ENCODE data around the gene MYOD1. TPM values are rescaled to one million over a fixed set of nuclear protein-coding genes. Genes with fewer than 3 reads are reported as not detected.

The MYOD1 gene
- total RNA-seq, 1 donor from 2014 or later = not detected

DNA sequence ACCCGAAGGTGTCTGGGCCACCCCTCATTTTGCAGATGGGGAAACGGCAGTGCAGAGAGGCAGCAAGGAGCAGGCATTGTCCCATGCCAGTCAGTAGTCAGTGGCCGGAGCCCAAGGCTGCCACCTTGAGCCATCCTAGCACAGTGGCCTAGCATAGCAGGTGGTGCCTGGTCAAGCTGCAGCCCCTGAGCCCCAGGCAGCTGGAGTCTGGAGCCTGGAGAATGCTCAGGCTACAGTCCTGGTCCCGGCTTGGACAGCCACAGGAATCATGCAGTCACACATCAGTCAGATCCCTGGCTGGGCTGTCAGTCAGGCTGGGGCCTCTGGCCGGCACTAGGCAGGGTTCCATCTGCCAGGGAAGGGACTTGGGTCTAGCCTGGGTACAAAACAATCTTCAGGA, 33.8 kb downstream of the MYOD1 start:
- H3K36me3 Mint-ChIP-seq (ENCODE audit: low read depth) = peaks cover 1% of the 10 kb centered on the region
- TF ChIP-seq, protein P1, sequence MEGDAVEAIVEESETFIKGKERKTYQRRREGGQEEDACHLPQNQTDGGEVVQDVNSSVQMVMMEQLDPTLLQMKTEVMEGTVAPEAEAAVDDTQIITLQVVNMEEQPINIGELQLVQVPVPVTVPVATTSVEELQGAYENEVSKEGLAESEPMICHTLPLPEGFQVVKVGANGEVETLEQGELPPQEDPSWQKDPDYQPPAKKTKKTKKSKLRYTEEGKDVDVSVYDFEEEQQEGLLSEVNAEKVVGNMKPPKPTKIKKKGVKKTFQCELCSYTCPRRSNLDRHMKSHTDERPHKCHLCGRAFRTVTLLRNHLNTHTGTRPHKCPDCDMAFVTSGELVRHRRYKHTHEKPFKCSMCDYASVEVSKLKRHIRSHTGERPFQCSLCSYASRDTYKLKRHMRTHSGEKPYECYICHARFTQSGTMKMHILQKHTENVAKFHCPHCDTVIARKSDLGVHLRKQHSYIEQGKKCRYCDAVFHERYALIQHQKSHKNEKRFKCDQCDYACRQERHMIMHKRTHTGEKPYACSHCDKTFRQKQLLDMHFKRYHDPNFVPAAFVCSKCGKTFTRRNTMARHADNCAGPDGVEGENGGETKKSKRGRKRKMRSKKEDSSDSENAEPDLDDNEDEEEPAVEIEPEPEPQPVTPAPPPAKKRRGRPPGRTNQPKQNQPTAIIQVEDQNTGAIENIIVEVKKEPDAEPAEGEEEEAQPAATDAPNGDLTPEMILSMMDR (IDR thresholded peaks at IDR 0.05) = no peak
- no peak overlapping the region for H3K4me3 Mint-ChIP-seq (ENCODE audit: unreplicated experiment)
- no peaks in the 10 kb centered on the region for H3K4me1 Mint-ChIP-seq (ENCODE audit: low read depth)
- no peak overlapping the region for H3K27ac Mint-ChIP-seq (ENCODE audit: unreplicated experiment)
- peaks cover 2% of the 10 kb centered on the region for H3K9me3 Mint-ChIP-seq (ENCODE audit: low read depth)
- peaks cover 35% of the 10 kb centered on the region for H3K27me3 Mint-ChIP-seq (ENCODE audit: low read depth)
- DNase-seq (ENCODE audit: low spot score) = peak; percentile 73

DNA sequence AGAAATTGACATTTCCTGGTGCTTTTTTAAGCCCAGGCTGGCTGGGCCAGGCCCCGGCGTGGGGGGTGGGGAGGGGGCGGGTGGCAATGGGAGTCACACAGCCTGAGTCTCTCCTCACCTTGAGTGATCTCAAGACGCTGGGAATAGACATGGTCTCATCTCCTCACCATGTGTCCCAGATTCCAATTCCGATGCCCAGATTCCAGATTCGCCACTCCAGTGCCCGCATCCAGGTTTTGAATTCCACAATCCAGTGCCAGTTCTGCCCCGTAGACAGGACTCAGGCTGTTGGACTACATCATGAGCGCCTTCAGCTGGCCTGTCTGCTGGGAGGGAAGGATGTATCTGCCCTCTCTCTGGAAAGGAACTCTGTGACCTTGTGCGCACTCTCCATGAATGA, 34.3 kb downstream of the MYOD1 start:
- H3K36me3 Mint-ChIP-seq (ENCODE audit: low read depth) = peaks cover 2% of the 10 kb centered on the region
- H3K4me1 Mint-ChIP-seq (ENCODE audit: low read depth) = no peaks in the 10 kb centered on the region
- peaks cover 36% of the 10 kb centered on the region for H3K27me3 Mint-ChIP-seq (ENCODE audit: low read depth)
- peak; percentile 39 for DNase-seq (ENCODE audit: low spot score)
- H3K4me3 Mint-ChIP-seq (ENCODE audit: unreplicated experiment) = no peak overlapping the region
- H3K27ac Mint-ChIP-seq (ENCODE audit: unreplicated experiment) = no peak overlapping the region
- peaks cover 7% of the 10 kb centered on the region for H3K9me3 Mint-ChIP-seq (ENCODE audit: low read depth)
- TF ChIP-seq, protein P1 (IDR thresholded peaks at IDR 0.05) = no peak

DNA sequence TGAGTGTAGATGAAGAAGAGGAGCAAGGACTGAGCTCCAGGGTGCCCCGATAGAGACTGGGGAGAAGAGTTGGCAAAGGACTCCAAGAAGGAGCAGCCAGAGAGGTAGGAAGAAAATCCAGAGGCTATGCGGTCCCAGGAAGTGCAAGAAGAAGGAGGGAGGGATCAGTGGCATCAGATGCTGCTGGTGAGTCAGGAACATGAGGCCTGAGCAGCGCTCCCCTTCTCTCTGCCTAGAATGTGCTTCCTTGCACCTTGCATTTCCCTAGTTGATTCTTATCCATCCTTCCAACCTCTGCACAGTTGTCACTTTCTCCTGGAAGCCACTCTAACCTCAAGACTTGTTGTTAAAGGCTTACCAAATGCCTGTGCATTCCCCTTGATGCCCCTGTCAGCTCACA, 36.5 kb downstream of the MYOD1 start:
- TF ChIP-seq, protein P1 (IDR thresholded peaks at IDR 0.05) = no peak
- Mint-ChIP-seq H3K36me3 (ENCODE audit: low read depth) (peaks cover 2% of the 10 kb centered on the region), H3K27ac (ENCODE audit: unreplicated experiment) (no peak overlapping the region), H3K4me3 (ENCODE audit: unreplicated experiment) (no peak overlapping the region), H3K4me1 (ENCODE audit: low read depth) (no peaks in the 10 kb centered on the region), H3K9me3 (ENCODE audit: low read depth) (peaks cover 16% of the 10 kb centered on the region), H3K27me3 (ENCODE audit: low read depth) (peaks cover 36% of the 10 kb centered on the region)
- DNase-seq (ENCODE audit: low spot score) = no peak

DNA sequence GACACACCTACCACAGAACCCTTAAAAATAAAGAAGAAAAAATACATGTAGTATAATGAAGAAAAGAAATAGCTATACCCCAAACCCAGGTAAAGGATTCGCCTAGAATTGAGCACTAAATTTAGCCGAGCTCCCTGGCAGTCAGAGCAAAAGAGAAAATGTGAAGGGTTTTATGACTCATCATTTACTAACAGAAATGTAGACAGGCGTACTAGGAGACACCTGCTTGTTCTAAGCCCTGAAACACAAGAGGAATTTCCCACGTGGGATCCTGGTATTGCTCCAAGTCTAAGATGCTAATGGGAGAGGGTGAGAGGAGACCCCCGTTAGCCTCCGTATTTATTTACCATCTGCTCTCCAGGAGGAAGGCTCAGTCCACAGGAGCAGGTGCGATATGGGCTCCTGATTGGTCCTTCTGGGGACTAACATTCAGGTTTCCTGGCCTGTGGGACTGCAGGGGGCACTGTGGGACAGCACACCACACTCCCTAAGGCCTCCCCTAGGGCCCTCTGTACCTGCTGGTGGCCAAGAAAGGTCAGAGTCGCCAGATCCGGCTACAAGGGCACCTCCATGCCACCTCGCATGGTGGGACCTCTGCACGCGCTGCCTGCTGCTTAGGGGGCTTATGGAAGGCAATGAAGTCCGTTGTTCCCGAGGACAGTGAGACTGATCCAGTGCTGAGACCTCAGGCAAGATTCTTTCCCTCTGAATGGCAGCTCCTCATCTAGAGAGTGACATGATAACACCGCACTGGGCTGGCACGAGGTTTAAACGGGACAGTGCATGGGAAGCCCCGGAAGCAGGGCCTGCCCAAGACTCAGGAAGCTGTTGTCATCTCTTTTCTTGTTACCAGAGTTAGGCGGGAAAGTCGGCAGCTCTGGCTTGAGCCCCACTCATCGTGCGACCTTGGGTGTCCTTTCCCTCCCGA, 41.0 kb downstream of the MYOD1 start:
- peaks cover 2% of the 10 kb centered on the region for H3K36me3 Mint-ChIP-seq (ENCODE audit: low read depth)
- TF ChIP-seq, protein P1 (IDR thresholded peaks at IDR 0.05) = peak; percentile 73
- H3K27me3 Mint-ChIP-seq (ENCODE audit: low read depth) = peaks cover 23% of the 10 kb centered on the region
- DNase-seq (ENCODE audit: low spot score) = no peak
- H3K4me1 Mint-ChIP-seq (ENCODE audit: low read depth) = no peaks in the 10 kb centered on the region
- H3K9me3 Mint-ChIP-seq (ENCODE audit: low read depth) = peaks cover 16% of the 10 kb centered on the region
- H3K4me3 Mint-ChIP-seq (ENCODE audit: unreplicated experiment) = no peak overlapping the region
- H3K27ac Mint-ChIP-seq (ENCODE audit: unreplicated experiment) = no peak overlapping the region

DNA sequence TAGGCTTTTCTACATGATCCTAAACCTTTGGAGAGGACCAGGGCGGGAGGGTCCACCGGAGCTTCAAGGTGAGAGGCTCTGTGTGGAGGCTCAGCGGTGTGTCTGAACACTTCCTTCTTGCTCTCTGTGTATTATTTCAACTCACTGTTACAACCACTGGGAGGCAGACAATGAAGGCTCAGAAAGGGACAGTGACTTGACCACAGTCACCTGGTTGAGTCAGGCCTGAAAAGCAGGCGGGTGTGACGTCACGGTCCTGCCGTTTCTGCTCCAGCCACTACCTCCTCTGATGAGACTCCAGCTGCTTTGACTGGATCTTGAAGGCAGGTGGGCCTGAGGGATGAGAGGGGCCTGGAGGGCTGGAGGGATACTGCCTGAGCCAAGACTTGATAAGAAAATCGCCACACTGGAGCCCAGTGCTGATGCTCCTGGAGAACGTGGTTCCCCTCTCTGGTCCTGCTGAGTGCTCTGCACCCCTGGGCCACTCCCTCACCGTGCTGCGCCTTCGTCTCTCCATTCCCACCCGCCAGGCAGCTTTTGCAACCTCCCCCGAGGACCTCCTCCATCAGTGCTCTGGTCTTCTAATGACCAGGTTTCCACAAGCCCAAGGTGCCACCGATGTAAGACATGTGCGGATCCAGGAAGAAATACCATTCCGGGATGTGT, 43.1 kb downstream of the MYOD1 start:
- DNase-seq (ENCODE audit: low spot score) = peak; percentile 57

More for the DNA sequence above, 43.1 kb downstream of the MYOD1 start:
- Mint-ChIP-seq H3K27me3 (ENCODE audit: low read depth) (peaks cover 19% of the 10 kb centered on the region), H3K4me1 (ENCODE audit: low read depth) (no peaks in the 10 kb centered on the region), H3K27ac (ENCODE audit: unreplicated experiment) (no peak overlapping the region), H3K4me3 (ENCODE audit: unreplicated experiment) (no peak overlapping the region), H3K36me3 (ENCODE audit: low read depth) (peaks cover 2% of the 10 kb centered on the region), H3K9me3 (ENCODE audit: low read depth) (peaks cover 16% of the 10 kb centered on the region)
- TF ChIP-seq, protein P1 (IDR thresholded peaks at IDR 0.05) = no peak
